ENCODE data around the gene MVD.
"Not testable (repeated sequence)": the region's sequence is repeated elsewhere in the genome, so short reads cannot be mapped to it uniquely, and the experiment has no call there.

The MVD gene

GRCh38 chr16:88680554-88681083 is 17.7 kb upstream of the MVD start:
- DNase-seq = no peak

GRCh38 chr16:88678224-88678979 is 15.5 kb upstream of the MVD start:
- DNase-seq = no peak

- no peak for DNase-seq
Observed at GRCh38 chr16:88677721-88678120, 14.8 kb upstream of the MVD start.

- DNase-seq = no peak
Observed at GRCh38 chr16:88676502-88677242, 13.8 kb upstream of the MVD start.

GRCh38 chr16:88673716-88674379 is 11.0 kb upstream of the MVD start:
- DNase-seq = no peak

GRCh38 chr16:88672776-88673175 is 9.9 kb upstream of the MVD start:
- no peak for DNase-seq

GRCh38 chr16:88671806-88672205 is 8.9 kb upstream of the MVD start:
- no peak for DNase-seq

- no peak for DNase-seq
Observed at GRCh38 chr16:88669980-88670379, 7.1 kb upstream of the MVD start.

GRCh38 chr16:88669493-88669892 is 6.6 kb upstream of the MVD start:
- not testable (repeated sequence) for DNase-seq

- no peak for DNase-seq
Observed at GRCh38 chr16:88667461-88667860, 4.6 kb upstream of the MVD start.

GRCh38 chr16:88665570-88665969 is 2.7 kb upstream of the MVD start:
- DNase-seq = no peak

- DNase-seq = no peak
Observed at GRCh38 chr16:88665148-88665547, 2.3 kb upstream of the MVD start.

GRCh38 chr16:88662222-88662842 is 559 bp downstream of the MVD start:
- no peak for DNase-seq

GRCh38 chr16:88661468-88661867 is 1.4 kb downstream of the MVD start:
- no peak for DNase-seq

- no peak for DNase-seq
Observed at GRCh38 chr16:88659160-88659559, 3.7 kb downstream of the MVD start.

GRCh38 chr16:88658714-88659113 is 4.2 kb downstream of the MVD start:
- no peak for DNase-seq

GRCh38 chr16:88657371-88657770 is 5.5 kb downstream of the MVD start:
- no peak for DNase-seq

- no peak for DNase-seq
Observed at GRCh38 chr16:88656291-88656980, 6.5 kb downstream of the MVD start.

GRCh38 chr16:88655733-88656281 is 7.1 kb downstream of the MVD start:
- no peak for DNase-seq

GRCh38 chr16:88655053-88655732 is 7.7 kb downstream of the MVD start:
- no peak for DNase-seq

GRCh38 chr16:88654363-88655052 is 8.4 kb downstream of the MVD start:
- no peak for DNase-seq
